Natural killer cell (primary cell): Measurements from ENCODE around the gene HUNK. TPM values are rescaled to one million over a fixed set of nuclear protein-coding genes. Genes with fewer than 3 reads are reported as not detected.

Experiments
- ATAC-seq, 3 donors: fragments of 150-1000 bp in 2 of 3; fragments of 200-7000 bp in 1 of 3; cut with Tn5 transposase; 1 replicate in 1 of 3; 2 replicates in 2 of 3; pipeline ENCODE4 v1.10.0; 2021; ENCODE audit warnings: mild to moderate bottlenecking in 2 of 3, moderate library complexity in 2 of 3
- DNase-seq, 2 donors: peaks; one replicate each; pipeline versions ENCODE4 v3.0.0 to v3.0.0-alpha.2; 2013 to 2021; ENCODE audit warnings: mixed read lengths in 1 of 2
- H3K27ac ChIP-seq: one replicate; pipeline ENCODE4 v1.5.1; 2013; ENCODE audit warnings: mild to moderate bottlenecking, low read length
- H3K27me3 ChIP-seq: one replicate; pipeline ENCODE4 v1.6.1; 2013; ENCODE audit warnings: low read length; ENCODE audit not compliant: control insufficient read depth, insufficient read depth
- H3K36me3 ChIP-seq: one replicate; pipeline ENCODE4 v1.6.1; 2013; ENCODE audit warnings: low read length; ENCODE audit not compliant: control insufficient read depth, insufficient read depth
- H3K4me1 ChIP-seq: one replicate; pipeline ENCODE4 v1.6.1; 2013; ENCODE audit warnings: low read length; ENCODE audit not compliant: control insufficient read depth, insufficient read depth
- H3K4me3 ChIP-seq: one replicate; pipeline ENCODE4 v1.5.1; 2013; ENCODE audit warnings: low read length
- H3K9me3 ChIP-seq: one replicate; pipeline ENCODE4 v1.6.1; 2013; ENCODE audit warnings: low read length; ENCODE audit not compliant: control insufficient read depth, insufficient read depth
- H3K27ac Mint-ChIP-seq, 2 donors: one replicate each; pipeline ENCODE4 v1.8.0; 2022; ENCODE audit warnings: mild to moderate bottlenecking in 2 of 2, mixed read lengths in 2 of 2, moderate library complexity in 1 of 2
- H3K27me3 Mint-ChIP-seq, 2 donors: one replicate each; pipeline ENCODE4 v1.8.0; 2022; ENCODE audit warnings: low read depth in 2 of 2, mixed read lengths in 2 of 2
- H3K36me3 Mint-ChIP-seq: one replicate; pipeline ENCODE4 v1.8.0; 2022; ENCODE audit warnings: mixed read lengths
- H3K4me1 Mint-ChIP-seq, 2 donors: one replicate each; pipeline ENCODE4 v1.8.0; 2022; ENCODE audit warnings: mixed read lengths in 2 of 2
- H3K4me3 Mint-ChIP-seq: one replicate; pipeline ENCODE4 v1.8.0; 2022; ENCODE audit warnings: mild to moderate bottlenecking, moderate library complexity, mixed read lengths
- H3K9me3 Mint-ChIP-seq, 2 donors: one replicate each; pipeline ENCODE4 v1.8.0; 2022; ENCODE audit warnings: mixed read lengths in 2 of 2
- WGBS: methylation state at CpG from one replicate; pipeline ENCODE4 v1.1.7; 2013; ENCODE audit warnings: missing lambda C conversion rate; ENCODE audit not compliant: insufficient coverage; 5-methylcytosine and 5-hydroxymethylcytosine counted together
- intact Hi-C: fragments of 100-400 bp; cut with micrococcal nuclease; formaldehyde crosslinking; loops from one replicate; pipeline ENCODE4 v1.14.2; 2022
- total RNA-seq, 4 donors: library from RNA; stranded (reverse); fragments of 120-200 nt in 1 of 4; gene quantifications; one replicate each; pipeline versions ENCODE4 v1.2.3 to v1.2.4, GENCODE V29; 2013 to 2022
- TF ChIP-seq, protein P1 (sequence below): fragments of 200-600 bp; IDR thresholded peaks from one replicate; pipeline ENCODE4 v1.8.0; 2022; ENCODE audit warnings: antibody characterized with exemption

HUNK gene
- total RNA-seq, 3 donors from 2014 or later (not counting 1 experiment from before 2014, with no cell fraction given) = not detected

- DNase-seq (no peak), ATAC-seq (no peak)
- Histone ChIP-seq H3K4me1 (peaks cover 3% of the 10 kb centered on the region), H3K27ac (no peak overlapping the region), H3K4me3 (no peak overlapping the region), H3K9me3 (no peaks in the 10 kb centered on the region), H3K36me3 (no peaks in the 10 kb centered on the region), H3K27me3 (peaks cover 11% of the 10 kb centered on the region)
- Mint-ChIP-seq H3K27me3 (peaks cover 38 to 55% of the 10 kb centered on the region in 2 donors), H3K36me3 (no peaks in the 10 kb centered on the region), H3K4me1 (no peaks in the 10 kb centered on the region), H3K9me3 (no peaks in the 10 kb centered on the region), H3K4me3 (no peak overlapping the region), H3K27ac (no peak overlapping the region)
- TF ChIP-seq, protein P1, sequence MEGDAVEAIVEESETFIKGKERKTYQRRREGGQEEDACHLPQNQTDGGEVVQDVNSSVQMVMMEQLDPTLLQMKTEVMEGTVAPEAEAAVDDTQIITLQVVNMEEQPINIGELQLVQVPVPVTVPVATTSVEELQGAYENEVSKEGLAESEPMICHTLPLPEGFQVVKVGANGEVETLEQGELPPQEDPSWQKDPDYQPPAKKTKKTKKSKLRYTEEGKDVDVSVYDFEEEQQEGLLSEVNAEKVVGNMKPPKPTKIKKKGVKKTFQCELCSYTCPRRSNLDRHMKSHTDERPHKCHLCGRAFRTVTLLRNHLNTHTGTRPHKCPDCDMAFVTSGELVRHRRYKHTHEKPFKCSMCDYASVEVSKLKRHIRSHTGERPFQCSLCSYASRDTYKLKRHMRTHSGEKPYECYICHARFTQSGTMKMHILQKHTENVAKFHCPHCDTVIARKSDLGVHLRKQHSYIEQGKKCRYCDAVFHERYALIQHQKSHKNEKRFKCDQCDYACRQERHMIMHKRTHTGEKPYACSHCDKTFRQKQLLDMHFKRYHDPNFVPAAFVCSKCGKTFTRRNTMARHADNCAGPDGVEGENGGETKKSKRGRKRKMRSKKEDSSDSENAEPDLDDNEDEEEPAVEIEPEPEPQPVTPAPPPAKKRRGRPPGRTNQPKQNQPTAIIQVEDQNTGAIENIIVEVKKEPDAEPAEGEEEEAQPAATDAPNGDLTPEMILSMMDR = no peak
- intact Hi-C loops = no loop called here
- WGBS = 91% methylated on average over 21 of the region's 21 CpGs
Measured at GRCh38 chr21:31875496-31876015, 2.7 kb downstream of the HUNK start.

DNA sequence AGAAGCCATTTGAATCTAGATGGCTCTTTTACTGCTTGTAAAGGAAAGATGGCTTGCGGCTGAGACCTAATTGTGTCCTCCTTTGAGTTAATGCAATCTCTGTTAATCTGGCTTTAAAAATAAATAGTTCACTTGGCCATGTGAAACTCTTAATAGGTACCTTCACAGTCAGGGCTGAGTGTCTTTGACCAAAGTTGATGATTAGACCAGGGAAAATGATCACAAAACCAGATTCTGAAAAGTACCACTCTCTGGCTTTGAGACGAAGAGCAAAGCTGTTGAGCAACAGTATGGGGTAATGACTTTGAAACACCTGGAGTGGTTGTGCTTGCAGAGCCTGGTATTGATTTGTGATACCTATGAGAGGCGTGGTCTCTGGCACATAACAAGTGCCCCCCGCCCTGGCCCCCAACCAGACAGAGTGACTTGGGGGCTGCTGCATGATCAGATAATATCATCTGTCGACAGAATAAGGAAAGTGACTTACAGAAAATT lies 4.7 kb downstream of the HUNK start:
- no peaks in the 10 kb centered on the region for H3K36me3 Mint-ChIP-seq
- peaks cover 33 to 49% of the 10 kb centered on the region in 2 donors for H3K27me3 Mint-ChIP-seq
- H3K4me1 Mint-ChIP-seq = no peaks in the 10 kb centered on the region
- H3K4me3 ChIP-seq = no peak overlapping the region
- intact Hi-C loops = no loop called here
- no peak for ATAC-seq
- TF ChIP-seq, protein P1 = no peak
- peaks cover 3% of the 10 kb centered on the region for H3K4me1 ChIP-seq
- 85% methylated on average over 5 of the region's 5 CpGs for WGBS
- no peak overlapping the region for H3K4me3 Mint-ChIP-seq
- no peaks in the 10 kb centered on the region for H3K36me3 ChIP-seq
- no peaks in the 10 kb centered on the region for H3K9me3 ChIP-seq
- no peak for DNase-seq
- peaks cover 6% of the 10 kb centered on the region for H3K27me3 ChIP-seq
- H3K27ac ChIP-seq = no peak overlapping the region
- H3K27ac Mint-ChIP-seq = no peak overlapping the region
- no peaks in the 10 kb centered on the region for H3K9me3 Mint-ChIP-seq

- Histone ChIP-seq H3K9me3 (no peaks in the 10 kb centered on the region), H3K4me3 (no peak overlapping the region), H3K27ac (no peak overlapping the region), H3K27me3 (peaks cover 3% of the 10 kb centered on the region), H3K4me1 (peaks cover 1% of the 10 kb centered on the region), H3K36me3 (no peaks in the 10 kb centered on the region)
- Mint-ChIP-seq H3K36me3 (no peaks in the 10 kb centered on the region), H3K9me3 (no peaks in the 10 kb centered on the region), H3K27me3 (peaks cover 33 to 49% of the 10 kb centered on the region in 2 donors), H3K4me1 (no peaks in the 10 kb centered on the region), H3K27ac (no peak overlapping the region), H3K4me3 (no peak overlapping the region)
- TF ChIP-seq, protein P1 = no peak
- intact Hi-C loops = no loop called here
- DNase-seq (no peak), ATAC-seq (no peak)
- WGBS = 70% methylated on average over 2 of the region's 2 CpGs
Measured at GRCh38 chr21:31878831-31879230, 6.0 kb downstream of the HUNK start.

DNA sequence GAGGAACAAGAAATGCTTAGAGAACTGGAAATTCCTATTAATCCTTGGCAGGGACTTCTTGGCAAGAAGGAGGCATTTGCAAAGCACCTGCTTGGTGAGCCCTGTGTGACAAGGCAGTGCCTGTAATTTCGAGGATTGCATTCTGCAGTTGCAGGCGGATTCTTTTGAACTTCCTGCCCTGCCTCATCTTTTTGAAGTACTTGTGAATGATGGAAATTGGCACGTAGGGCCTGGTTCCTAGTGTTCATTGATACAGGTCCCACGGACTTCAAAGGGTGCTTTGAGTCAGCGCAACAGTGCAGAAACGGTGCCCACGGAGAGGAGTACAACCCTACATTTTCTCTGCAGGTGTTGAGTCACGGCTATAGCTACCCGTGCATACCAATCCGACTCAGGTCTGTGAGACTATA lies 6.4 kb downstream of the HUNK start:
- intact Hi-C loops = no loop called here
- H3K4me3 Mint-ChIP-seq = no peak overlapping the region
- DNase-seq = no peak
- Histone ChIP-seq H3K9me3 (no peaks in the 10 kb centered on the region), H3K27ac (no peak overlapping the region), H3K36me3 (no peaks in the 10 kb centered on the region), H3K4me3 (no peak overlapping the region), H3K4me1 (no peaks in the 10 kb centered on the region), H3K27me3 (peaks cover 3% of the 10 kb centered on the region)
- no peaks in the 10 kb centered on the region for H3K4me1 Mint-ChIP-seq
- H3K9me3 Mint-ChIP-seq = no peaks in the 10 kb centered on the region
- 72% methylated on average over 10 of the region's 10 CpGs for WGBS
- ATAC-seq = no peak
- H3K36me3 Mint-ChIP-seq = no peaks in the 10 kb centered on the region
- TF ChIP-seq, protein P1 = no peak
- peaks cover 33 to 49% of the 10 kb centered on the region in 2 donors for H3K27me3 Mint-ChIP-seq
- H3K27ac Mint-ChIP-seq = no peak overlapping the region
